Astrocyte (in vitro differentiated cells and primary cell): Measurements from ENCODE around the gene DLX3.
A peak's percentile ranks its signal among the peaks of the same experiment; 100 is the strongest.

ENCODE experiments used
- EZH2 ChIP-seq: IDR thresholded peaks from 2 replicates; pipeline ENCODE4 v1.6.1; 2012; ENCODE audit warnings: mild to moderate bottlenecking, low read length, inconsistent platforms; ENCODE audit not compliant: insufficient read depth
- TF ChIP-seq, protein P1 (sequence below): IDR thresholded peaks from 2 replicates; pipeline ENCODE4 v1.5.1; 2011; ENCODE audit warnings: low read depth, mild to moderate bottlenecking, inconsistent platforms, low read length, moderate library complexity; ENCODE audit not compliant: insufficient read depth

GRCh38 chr17:49969134-49969759, 25.8 kb downstream of the DLX3 start, which contains the start of gene DLX4:
- TF ChIP-seq, protein P1, sequence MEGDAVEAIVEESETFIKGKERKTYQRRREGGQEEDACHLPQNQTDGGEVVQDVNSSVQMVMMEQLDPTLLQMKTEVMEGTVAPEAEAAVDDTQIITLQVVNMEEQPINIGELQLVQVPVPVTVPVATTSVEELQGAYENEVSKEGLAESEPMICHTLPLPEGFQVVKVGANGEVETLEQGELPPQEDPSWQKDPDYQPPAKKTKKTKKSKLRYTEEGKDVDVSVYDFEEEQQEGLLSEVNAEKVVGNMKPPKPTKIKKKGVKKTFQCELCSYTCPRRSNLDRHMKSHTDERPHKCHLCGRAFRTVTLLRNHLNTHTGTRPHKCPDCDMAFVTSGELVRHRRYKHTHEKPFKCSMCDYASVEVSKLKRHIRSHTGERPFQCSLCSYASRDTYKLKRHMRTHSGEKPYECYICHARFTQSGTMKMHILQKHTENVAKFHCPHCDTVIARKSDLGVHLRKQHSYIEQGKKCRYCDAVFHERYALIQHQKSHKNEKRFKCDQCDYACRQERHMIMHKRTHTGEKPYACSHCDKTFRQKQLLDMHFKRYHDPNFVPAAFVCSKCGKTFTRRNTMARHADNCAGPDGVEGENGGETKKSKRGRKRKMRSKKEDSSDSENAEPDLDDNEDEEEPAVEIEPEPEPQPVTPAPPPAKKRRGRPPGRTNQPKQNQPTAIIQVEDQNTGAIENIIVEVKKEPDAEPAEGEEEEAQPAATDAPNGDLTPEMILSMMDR, result no peak
- TF ChIP-seq EZH2, result peak; percentile 15
